SK-N-MC (cell line): ENCODE results near the gene CD177.
"Not testable (repeated sequence)": the region's sequence is repeated elsewhere in the genome, so short reads cannot be mapped to it uniquely, and the experiment has no call there.

Source experiments
- DNase-seq: peaks from one replicate; pipeline ENCODE4 v3.0.0-alpha.2; 2011; ENCODE audit warnings: low read depth, low spot score
- H3K27ac ChIP-seq: fragments of 200-600 bp; sonication (generic); 2 replicates; pipeline ENCODE4 v1.5.1; 2016; ENCODE audit warnings: mixed run types
- H3K36me3 ChIP-seq: fragments of 200-600 bp; sonication (generic); 2 replicates; pipeline ENCODE4 v1.6.1; 2017; ENCODE audit warnings: antibody characterized with exemption, low read length, mixed read lengths; ENCODE audit not compliant: insufficient read depth
- H3K4me3 ChIP-seq: fragments of 200-600 bp; sonication (generic); 2 replicates; pipeline ENCODE4 v1.5.1; 2016
- H3K9ac ChIP-seq: fragments of 200-600 bp; sonication (generic); 2 replicates; pipeline ENCODE4 v1.8.0; 2017; ENCODE audit warnings: mixed run types, mixed read lengths; ENCODE audit not compliant: insufficient read length
- H3K9me3 ChIP-seq: fragments of 200-600 bp; sonication (generic); 2 replicates; pipeline ENCODE4 v1.6.1; 2017; ENCODE audit warnings: low read depth, mild to moderate bottlenecking, antibody characterized with exemption, low read length, moderate library complexity, mixed read lengths
- EZH2 ChIP-seq: fragments of 200-600 bp; sonication (generic); IDR thresholded peaks from one replicate; pipeline ENCODE4 v1.6.1; 2017; ENCODE audit warnings: antibody characterized with exemption
- FOXP2 ChIP-seq: optimal IDR thresholded peaks from 2 replicates; pipeline ENCODE3; 2011; ENCODE audit warnings: mild to moderate bottlenecking, moderate library complexity; ENCODE audit not compliant: insufficient read depth; ENCODE audit errors: extremely low read length, control extremely low read depth
- POLR2AphosphoS5 ChIP-seq: IDR thresholded peaks from 2 replicates; pipeline ENCODE4 v1.6.1; 2012; ENCODE audit warnings: mild to moderate bottlenecking, low read depth, low read length, borderline replicate concordance

Gene CD177

DNA sequence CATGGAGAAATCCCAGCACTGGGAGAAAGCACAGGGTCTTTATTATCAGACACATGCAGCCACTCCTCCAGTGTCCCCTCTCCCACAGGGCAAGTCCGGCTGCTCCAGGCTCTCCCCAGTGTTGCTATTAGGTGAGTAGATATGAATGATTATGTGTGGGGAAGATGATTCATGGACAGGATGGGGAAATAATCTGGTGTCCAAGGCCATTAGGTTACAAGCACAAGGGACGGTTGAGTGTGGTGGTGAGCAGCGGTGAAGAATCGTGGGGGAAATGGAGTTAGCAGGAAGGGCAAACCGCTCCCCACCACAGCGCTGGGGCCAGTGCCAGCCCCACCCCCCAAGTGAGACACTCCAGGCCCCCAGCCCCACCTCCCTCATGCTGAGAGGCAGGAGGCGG, 19.0 kb downstream of the CD177 start:
- TF ChIP-seq POLR2AphosphoS5 (no peak), FOXP2 (no peak), EZH2 (no peak)
- H3K36me3 ChIP-seq = no peaks in the 10 kb centered on the region
- no peak for DNase-seq

DNA sequence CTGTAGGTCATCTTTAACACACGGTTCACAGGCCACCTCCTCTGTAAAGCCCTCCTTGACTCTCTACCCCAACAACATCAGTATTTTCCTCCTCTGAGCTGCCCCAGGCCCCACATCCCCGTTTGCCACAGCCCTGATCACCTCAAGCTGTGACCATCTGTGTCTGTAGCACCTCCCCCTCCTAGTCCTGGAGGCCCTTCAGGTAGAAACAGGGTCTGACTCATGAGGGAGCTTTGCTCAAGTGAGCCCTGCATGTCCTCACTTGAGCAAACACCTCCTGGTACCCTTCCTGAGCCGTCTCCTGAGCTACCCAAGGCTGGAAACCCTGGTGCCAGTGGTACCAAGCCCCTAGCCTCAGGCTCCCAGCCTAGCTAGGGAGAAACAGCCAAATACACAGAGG, 24.1 kb downstream of the CD177 start:
- not testable (repeated sequence) for DNase-seq

More for the DNA sequence above, 19.0 kb downstream of the CD177 start:
- Histone ChIP-seq H3K9me3 (no peaks in the 10 kb centered on the region), H3K4me3 (no peak overlapping the region), H3K9ac (no peak overlapping the region), H3K27ac (no peak overlapping the region)

DNA sequence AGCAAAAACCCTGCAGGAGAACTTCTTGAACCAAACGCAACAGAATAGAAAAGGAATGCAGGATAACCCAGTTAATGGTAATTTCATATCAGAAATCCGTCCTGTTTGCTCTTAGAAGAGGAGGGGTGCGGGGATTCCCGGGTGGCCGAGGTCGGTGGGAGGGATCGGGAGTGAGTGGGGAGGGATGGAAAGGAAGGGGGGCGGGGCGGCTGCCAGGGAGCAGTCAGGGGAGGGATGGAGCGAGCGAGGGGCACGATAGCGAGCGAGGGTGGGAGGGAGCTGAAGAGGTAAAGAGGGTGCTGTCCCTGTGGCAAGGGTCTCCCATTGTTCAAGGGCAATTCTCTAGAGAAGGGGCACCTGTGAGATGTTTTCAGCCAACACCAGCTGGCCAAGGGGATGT, 26.5 kb downstream of the CD177 start:
- H3K9ac ChIP-seq = no peak overlapping the region
- no peak overlapping the region for H3K27ac ChIP-seq
- H3K4me3 ChIP-seq = no peak overlapping the region
- H3K36me3 ChIP-seq = no peaks in the 10 kb centered on the region
- no peaks in the 10 kb centered on the region for H3K9me3 ChIP-seq
- TF ChIP-seq EZH2 (no peak), POLR2AphosphoS5 (no peak), FOXP2 (no peak)
- no peak for DNase-seq

More for the DNA sequence above, 24.1 kb downstream of the CD177 start:
- H3K4me3 ChIP-seq, H3K9ac ChIP-seq, H3K9me3 ChIP-seq, H3K27ac ChIP-seq, H3K36me3 ChIP-seq: not testable (repeated sequence)

DNA sequence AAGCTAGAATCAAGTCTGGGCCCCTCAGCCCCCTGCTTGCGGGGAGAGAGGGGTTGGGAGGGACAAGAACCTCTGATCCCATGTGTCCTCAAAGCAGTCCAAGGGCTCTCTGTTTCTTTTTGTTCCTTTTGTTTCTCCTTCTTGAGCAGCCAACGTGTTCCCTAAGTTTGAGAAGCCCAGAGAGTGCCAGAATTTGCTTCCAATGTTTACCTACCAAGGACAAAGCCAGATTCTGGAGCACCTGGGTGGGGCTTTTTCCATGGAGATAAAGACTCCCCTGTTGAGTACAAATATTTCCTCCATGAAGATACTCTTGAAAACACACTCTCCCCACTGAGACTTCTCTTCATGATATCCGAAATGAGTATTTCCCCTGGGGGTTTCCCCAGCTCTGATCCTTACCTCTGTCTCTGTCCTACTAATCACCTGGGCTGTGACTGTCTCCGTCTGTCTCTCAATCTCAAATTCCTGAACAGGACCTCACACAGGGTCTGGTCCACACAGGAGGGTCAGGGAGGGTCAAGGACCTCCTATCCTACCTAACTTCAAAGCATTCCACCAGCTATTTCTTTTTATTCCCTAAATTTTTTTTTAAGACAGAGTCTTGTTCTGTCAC, 27.4 kb downstream of the CD177 start:
- no peak overlapping the region for H3K4me3 ChIP-seq
- DNase-seq = no peak
- no peaks in the 10 kb centered on the region for H3K9me3 ChIP-seq
- TF ChIP-seq FOXP2 (no peak), EZH2 (no peak), POLR2AphosphoS5 (no peak)
- H3K9ac ChIP-seq = no peak overlapping the region
- no peaks in the 10 kb centered on the region for H3K36me3 ChIP-seq
- no peak overlapping the region for H3K27ac ChIP-seq

DNA sequence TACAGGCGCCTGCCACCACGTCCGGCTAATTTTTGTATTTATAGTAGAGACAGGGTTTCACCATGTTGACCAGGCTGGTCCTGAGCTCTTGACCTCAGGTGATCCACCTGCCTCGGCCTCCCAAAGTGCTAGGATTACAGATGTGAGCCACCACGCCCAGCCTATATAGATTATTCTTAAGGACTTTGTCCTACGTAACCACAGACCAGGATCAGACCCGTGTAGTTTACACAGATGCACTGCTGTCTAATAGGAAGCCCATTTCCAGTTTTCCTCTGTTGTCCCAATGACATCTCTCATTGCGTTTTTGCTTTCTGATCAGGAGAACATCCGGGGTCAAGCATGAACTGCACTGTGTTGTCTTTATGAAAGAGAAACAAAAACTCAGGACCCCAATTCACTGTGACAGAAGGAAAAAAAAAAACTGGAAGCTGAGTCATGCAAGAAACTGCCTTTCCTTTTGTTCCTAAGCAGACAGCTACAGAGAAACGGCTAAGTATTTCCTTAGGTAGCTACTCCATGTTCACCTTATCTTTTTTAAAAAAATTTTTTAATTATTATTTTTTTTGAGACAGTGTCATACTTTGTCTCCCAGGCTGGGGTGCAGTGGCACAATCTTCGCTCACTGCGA, 29.2 kb downstream of the CD177 start:
- DNase-seq, H3K4me3 ChIP-seq, H3K36me3 ChIP-seq, H3K9ac ChIP-seq, H3K27ac ChIP-seq, H3K9me3 ChIP-seq: not testable (repeated sequence)

DNA sequence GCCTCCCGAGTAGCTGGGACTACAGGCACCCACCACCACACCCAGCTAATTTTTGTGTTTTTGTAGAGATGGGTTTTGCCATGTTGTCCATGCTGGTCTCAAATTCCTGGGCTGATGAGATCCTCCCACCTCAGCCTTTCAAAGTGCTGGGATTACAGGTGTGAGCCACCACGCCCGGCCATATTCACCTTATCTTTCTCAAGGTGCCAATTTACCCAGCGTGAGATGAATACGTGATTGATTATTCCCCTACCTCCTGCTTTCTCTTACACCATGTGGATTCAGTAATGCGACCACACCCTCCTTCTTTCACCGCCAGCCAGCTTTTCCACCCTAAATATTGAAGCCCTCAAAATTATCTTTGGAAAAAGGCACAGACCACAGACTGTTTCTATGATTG, 29.8 kb downstream of the CD177 start:
- H3K9ac ChIP-seq, H3K9me3 ChIP-seq, DNase-seq, H3K27ac ChIP-seq, H3K36me3 ChIP-seq, H3K4me3 ChIP-seq: not testable (repeated sequence)

DNA sequence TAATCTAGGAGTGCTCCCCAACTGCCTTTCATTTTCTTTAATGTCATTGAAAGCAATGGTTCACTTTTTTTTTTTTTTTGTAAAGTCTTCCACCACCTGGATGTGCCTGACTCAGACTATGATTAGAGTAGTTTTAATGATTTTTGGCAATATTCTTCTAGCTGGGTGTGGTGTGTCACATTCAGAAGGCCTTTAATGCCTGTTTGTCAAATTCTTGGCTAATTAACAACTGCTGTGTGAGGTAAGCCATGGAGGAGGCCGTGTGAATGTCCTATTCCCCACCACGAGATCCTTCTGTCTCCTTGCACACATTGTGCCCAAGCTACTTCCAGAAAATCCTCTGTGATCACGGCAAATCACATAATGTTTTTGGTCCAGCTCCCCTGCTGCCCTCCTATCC, 30.3 kb downstream of the CD177 start:
- not testable (repeated sequence) for H3K27ac ChIP-seq, H3K4me3 ChIP-seq, H3K9me3 ChIP-seq, DNase-seq, H3K36me3 ChIP-seq, H3K9ac ChIP-seq

DNA sequence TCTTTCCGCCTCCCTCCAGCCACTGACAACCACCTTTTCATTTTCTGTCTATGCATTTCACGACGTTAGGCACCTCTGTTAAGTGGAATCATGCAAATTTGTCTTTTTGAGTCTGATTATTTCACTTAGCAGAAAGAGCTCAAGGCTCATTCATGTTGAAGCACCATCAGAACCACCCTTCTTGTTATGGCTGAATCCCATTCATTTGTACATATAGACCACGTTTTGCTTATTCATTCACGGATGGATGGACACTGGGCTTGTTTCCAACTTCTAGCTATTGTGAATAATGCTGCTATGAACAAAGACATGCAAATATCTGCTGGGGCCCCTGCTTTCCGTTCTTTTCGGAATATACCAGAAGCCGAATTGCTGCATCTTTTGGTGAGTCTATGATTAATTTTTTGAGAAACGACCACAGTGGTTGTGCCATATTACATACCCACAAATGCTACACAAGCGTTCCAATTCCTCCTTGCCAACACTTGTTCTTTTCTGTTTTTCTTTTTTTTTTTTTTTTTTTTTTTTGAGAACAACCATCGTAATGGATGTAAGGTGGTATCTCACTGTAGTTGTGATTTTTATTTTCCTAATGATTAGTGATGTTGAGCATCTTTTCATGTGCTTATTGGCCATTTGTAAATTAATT, 37.5 kb downstream of the CD177 start:
- H3K9ac ChIP-seq, H3K9me3 ChIP-seq, H3K4me3 ChIP-seq, H3K27ac ChIP-seq, DNase-seq, H3K36me3 ChIP-seq: not testable (repeated sequence)

DNA sequence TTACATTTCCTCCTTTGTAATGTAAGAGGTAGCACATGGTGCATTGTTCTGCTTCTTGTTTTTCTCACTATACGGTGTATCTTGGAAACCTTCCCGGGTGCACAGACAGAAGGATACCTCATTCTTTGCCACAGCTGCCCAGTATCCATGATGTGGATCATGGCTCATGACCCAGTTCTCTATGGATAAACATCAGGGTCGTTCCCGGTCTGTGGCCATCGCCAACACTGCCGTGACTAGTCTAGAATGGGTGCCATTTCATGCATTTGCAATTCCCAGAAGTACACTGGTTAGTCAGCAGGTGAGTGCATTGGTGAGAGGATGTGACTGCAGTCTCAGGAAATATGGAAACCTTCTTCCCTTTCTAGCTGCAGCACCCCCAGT, 38.1 kb downstream of the CD177 start:
- H3K4me3 ChIP-seq, H3K9ac ChIP-seq, H3K9me3 ChIP-seq, DNase-seq, H3K27ac ChIP-seq, H3K36me3 ChIP-seq: not testable (repeated sequence)

DNA sequence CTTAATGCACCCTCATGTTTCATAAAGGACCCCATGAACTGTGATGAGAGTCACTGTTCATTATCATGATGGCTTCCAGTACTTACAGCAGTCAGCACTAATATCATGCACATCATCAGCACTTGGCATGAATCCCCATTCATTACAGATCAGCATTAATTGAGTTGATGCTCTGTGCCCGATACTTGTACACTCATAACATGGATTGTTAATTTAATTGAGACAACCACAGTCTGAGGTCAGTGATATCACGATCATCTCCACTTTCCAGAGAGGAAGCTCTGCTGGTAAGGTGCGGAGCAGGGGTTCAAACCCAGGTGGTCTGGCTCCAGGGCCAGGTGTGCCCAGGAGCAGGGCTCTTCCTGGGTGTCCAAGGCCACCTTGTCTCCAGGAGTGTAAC, 40.0 kb downstream of the CD177 start:
- not testable (repeated sequence) for H3K36me3 ChIP-seq, DNase-seq, H3K9me3 ChIP-seq, H3K4me3 ChIP-seq, H3K27ac ChIP-seq, H3K9ac ChIP-seq
